MCF 10A (cell line): ENCODE data around the gene P2RX5. TPM values are rescaled to one million over a fixed set of nuclear protein-coding genes. Genes with fewer than 3 reads are reported as not detected.
A peak's percentile ranks its signal among the peaks of the same experiment; 100 is the strongest.

Experiments
- BruUV-seq: library from RNA; stranded (reverse); fragments of 400-500 nt; replicated peaks from 2 replicates; lab custom pipeline; 2021; lab: Mats Ljungman, UMichigan
- CTCF ChIA-PET: fragments of 300-600 bp; sonication (Branson Sonifier 250); formaldehyde crosslinking; extraction: SDS; loops from one replicate; lab custom pipeline; 2021; ENCODE audit warnings: antibody characterized with exemption, inconsistent platforms; lab: Yijun Ruan, JAX
- POLR2A ChIA-PET: fragments of 300-600, 350-650 bp; sonication (Branson Sonifier 250); formaldehyde crosslinking; extraction: SDS; loops from one replicate; lab custom pipeline; 2020; ENCODE audit warnings: antibody characterized with exemption, inconsistent platforms; lab: Yijun Ruan, JAX
- DNase-seq: peaks from one replicate; pipeline ENCODE4 v3.0.0-alpha.2; 2018; ENCODE audit not compliant: unreplicated experiment
- H3K27ac Mint-ChIP-seq: one replicate; pipeline ENCODE4 v1.8.0; 2022; ENCODE audit warnings: mild to moderate bottlenecking, low read depth, mixed read lengths; ENCODE audit not compliant: unreplicated experiment
- H3K27me3 Mint-ChIP-seq: one replicate; pipeline ENCODE4 v1.8.0; 2022; ENCODE audit warnings: mixed read lengths; ENCODE audit not compliant: insufficient read depth, unreplicated experiment
- H3K36me3 Mint-ChIP-seq: one replicate; pipeline ENCODE4 v1.8.0; 2022; ENCODE audit warnings: mild to moderate bottlenecking, moderate library complexity, mixed read lengths; ENCODE audit not compliant: insufficient read depth, unreplicated experiment
- H3K4me1 Mint-ChIP-seq: one replicate; pipeline ENCODE4 v1.8.0; 2022; ENCODE audit warnings: mixed read lengths; ENCODE audit not compliant: insufficient read depth, unreplicated experiment
- H3K4me3 Mint-ChIP-seq: one replicate; pipeline ENCODE4 v1.8.0; 2022; ENCODE audit warnings: mild to moderate bottlenecking, moderate library complexity, mixed read lengths; ENCODE audit not compliant: unreplicated experiment
- H3K9me3 Mint-ChIP-seq: one replicate; pipeline ENCODE4 v1.8.0; 2022; ENCODE audit warnings: mixed read lengths; ENCODE audit not compliant: unreplicated experiment
- CTCF ChIP-seq: fragments of 200-600 bp; IDR thresholded peaks from one replicate; pipeline ENCODE4 v1.8.0; 2022; ENCODE audit warnings: antibody characterized with exemption, mild to moderate bottlenecking; ENCODE audit not compliant: unreplicated experiment
- intact Hi-C: fragments of 100-400 bp; cut with micrococcal nuclease; formaldehyde crosslinking; loops from 2 replicates; pipeline ENCODE4 v1.14.1; 2022
- total RNA-seq: library from RNA; stranded (reverse); gene quantifications from 2 replicates; pipeline ENCODE4 v1.2.3, GENCODE V29; 2022

Gene P2RX5
- total RNA-seq, 1 experiment from 2014 or later = 4.9 TPM

DNA sequence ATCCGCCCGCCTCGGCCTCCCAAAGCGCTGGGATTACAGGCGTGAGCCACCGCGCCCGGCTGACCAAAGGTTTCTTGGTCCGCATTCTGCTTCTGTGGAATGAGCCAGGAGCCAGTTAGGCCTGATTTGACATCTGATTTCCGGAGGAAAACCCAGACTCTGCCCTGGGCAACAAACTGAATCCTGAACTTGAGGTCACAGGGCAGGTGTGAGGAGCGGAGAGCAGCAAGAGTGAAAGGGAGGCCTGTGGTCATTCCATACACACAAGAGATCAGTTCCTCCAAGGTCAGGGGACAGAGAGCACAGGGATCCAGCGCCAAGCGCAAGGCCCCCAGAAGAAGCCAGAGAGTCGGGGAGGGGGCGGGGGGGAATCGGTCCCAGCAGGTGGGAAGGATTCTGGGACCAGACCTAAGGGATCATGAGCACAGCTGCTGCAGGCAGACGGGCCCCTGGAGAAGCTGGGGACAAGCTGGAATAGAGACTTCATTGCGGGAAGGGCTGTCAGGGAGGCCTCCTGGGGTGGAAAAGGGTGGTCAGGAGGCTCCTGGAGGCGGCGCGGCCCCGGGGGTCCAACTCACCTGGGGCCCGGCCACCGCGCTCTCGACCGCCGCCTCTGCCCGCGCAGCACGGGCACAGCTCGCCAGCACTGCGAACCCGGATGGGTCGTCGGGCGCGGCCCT, 60.3 kb downstream of the P2RX5 start:
- no peaks in the 10 kb centered on the region for H3K27me3 Mint-ChIP-seq
- no peak for DNase-seq
- POLR2A ChIA-PET = interaction anchor here (0.5 to 3.1 kb wide), 15 partner anchors 8 to 764 kb away, joined by 3 to 36 read pairs (median 7); partner anchors contain the start of genes EMC6, HASPIN and TAX1BP3
- H3K4me1 Mint-ChIP-seq = peaks cover 17% of the 10 kb centered on the region
- no peak for TF ChIP-seq CTCF
- H3K9me3 Mint-ChIP-seq = no peaks in the 10 kb centered on the region
- H3K4me3 Mint-ChIP-seq = peak overlapping the region; percentile 93
- intact Hi-C loops = loop anchor here (1.0 to 5.0 kb wide), 3 partner anchors 32 to 161 kb away; partner anchors contain the start of genes ASPA and TRPV3
- CTCF ChIA-PET = interaction anchor here (0.6 to 1.4 kb wide), 4 partner anchors 31 to 778 kb away, joined by 3 to 4 read pairs (median 4); no protein-coding TSS in a partner anchor
- BruUV-seq = TSS peak; percentile 47
- H3K36me3 Mint-ChIP-seq = peaks cover 16% of the 10 kb centered on the region
- peak overlapping the region; percentile 100 for H3K27ac Mint-ChIP-seq

DNA sequence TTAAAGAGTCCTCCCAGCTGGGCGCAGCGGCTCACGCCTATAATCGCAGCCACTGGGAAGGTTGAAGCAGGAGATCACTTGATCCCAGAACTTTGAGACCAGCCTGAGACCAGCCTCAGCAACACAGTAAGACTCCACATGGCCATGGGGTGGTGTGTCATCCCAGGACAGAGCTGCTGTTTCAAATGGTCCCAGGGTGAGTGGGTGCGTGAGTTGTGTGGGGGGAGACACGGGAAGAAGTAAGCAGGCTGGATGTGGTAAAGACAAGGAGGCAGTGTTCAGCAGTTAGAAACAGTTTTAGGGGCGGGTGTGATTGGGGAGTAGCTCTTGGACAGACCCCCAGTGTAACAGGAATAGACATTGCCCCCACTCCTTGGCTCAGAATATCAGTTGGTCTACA, 63.7 kb downstream of the P2RX5 start:
- H3K27me3 Mint-ChIP-seq = no peaks in the 10 kb centered on the region
- peaks cover 28% of the 10 kb centered on the region for H3K36me3 Mint-ChIP-seq
- no peaks in the 10 kb centered on the region for H3K9me3 Mint-ChIP-seq
- CTCF ChIA-PET = interaction anchor here (0.5 kb wide), 1 partner anchor 784 kb away, joined by 4 read pairs; no protein-coding TSS in a partner anchor
- H3K4me3 Mint-ChIP-seq = no peak overlapping the region
- no peak for DNase-seq
- no peak overlapping the region for H3K27ac Mint-ChIP-seq
- BruUV-seq = no TSS peak
- H3K4me1 Mint-ChIP-seq = peaks cover 11% of the 10 kb centered on the region
- no peak for TF ChIP-seq CTCF
- intact Hi-C loops = no loop called here
- POLR2A ChIA-PET = interaction anchor here (0.7 kb wide), 1 partner anchor 90 kb away, joined by 3 read pairs; no protein-coding TSS in a partner anchor

DNA sequence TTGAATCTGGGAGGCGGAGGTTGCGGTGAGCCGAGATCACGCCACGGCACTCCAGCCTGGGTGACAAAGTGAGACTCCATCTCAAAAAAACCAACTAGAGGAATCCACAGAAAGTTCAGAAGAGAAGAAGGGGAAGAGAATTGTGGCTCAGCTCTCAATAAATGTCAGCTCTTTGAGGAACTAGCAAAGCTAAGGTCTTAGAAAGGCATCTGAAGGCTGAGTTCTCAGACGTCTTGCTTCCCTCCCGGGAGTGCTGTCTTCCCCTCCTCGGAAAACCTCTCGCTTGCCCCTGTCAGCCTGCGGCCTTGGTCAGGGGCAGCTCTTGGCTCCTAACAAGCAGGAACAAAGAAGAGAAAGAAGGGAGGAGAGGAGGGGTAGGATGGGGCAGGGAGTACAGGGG, 65.2 kb downstream of the P2RX5 start:
- Mint-ChIP-seq H3K27ac (no peak overlapping the region), H3K4me1 (peaks cover 7% of the 10 kb centered on the region), H3K4me3 (no peak overlapping the region), H3K36me3 (peaks cover 43% of the 10 kb centered on the region), H3K9me3 (no peaks in the 10 kb centered on the region), H3K27me3 (no peaks in the 10 kb centered on the region)
- no peak for DNase-seq
- no TSS peak for BruUV-seq
- ChIA-PET POLR2A (no interaction called here), CTCF (interaction anchor here (0.5 to 0.6 kb wide), 3 partner anchors 38 to 624 kb away, joined by 3 read pairs; no protein-coding TSS in a partner anchor)
- TF ChIP-seq CTCF = no peak
- intact Hi-C loops = no loop called here

DNA sequence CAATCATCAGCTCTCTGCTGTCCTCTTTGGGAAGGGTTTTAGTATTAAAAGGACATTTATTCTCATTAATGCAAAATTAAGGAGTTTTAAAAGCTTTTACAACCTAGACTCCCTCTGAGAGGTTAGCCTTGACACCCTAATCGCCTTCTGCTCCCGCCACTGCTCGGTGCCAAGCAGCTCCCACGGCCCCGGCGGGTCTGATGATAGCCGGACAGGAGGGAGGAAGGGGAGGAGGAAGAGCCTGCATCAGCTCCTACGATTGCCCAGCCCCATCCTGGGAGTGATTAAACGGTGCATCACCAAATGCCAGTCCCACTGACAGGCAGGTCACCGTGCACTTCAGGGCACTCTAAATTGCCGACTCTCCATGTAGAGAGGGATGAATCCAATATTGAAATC, 68.2 kb downstream of the P2RX5 start:
- intact Hi-C loops = no loop called here
- no peaks in the 10 kb centered on the region for H3K4me1 Mint-ChIP-seq
- TF ChIP-seq CTCF = no peak
- no peak for DNase-seq
- BruUV-seq = no TSS peak
- peaks cover 59% of the 10 kb centered on the region for H3K36me3 Mint-ChIP-seq
- POLR2A ChIA-PET = interaction anchor here (2.4 kb wide), 1 partner anchor 9 kb away, joined by 10 read pairs; the partner anchor contains the start of genes CTNS and SHPK
- no peaks in the 10 kb centered on the region for H3K9me3 Mint-ChIP-seq
- CTCF ChIA-PET = interaction anchor here (0.6 to 0.8 kb wide), 3 partner anchors 21 to 584 kb away, joined by 3 read pairs; no protein-coding TSS in a partner anchor
- no peaks in the 10 kb centered on the region for H3K27me3 Mint-ChIP-seq
- H3K4me3 Mint-ChIP-seq = no peak overlapping the region
- H3K27ac Mint-ChIP-seq = no peak overlapping the region
